Sigmoid colon (tissue), 4 donors: ENCODE results near the gene GOLGA7B.

Experiments used
- POLR2AphosphoS5 ChIP-seq, 4 donors: sonication (generic); formaldehyde crosslinking; IDR thresholded peaks; one replicate each; pipeline ENCODE4 v1.6.1; 2017; ENCODE audit warnings: antibody characterized with exemption in 4 of 4
- TF ChIP-seq, protein P1 (sequence below), 4 experiments: fragments of 450-650 bp in 3 of 4; fragments of 200-600 bp in 1 of 4; IDR thresholded peaks; one replicate each; pipeline ENCODE4 v1.5.1; 2016 to 2019; ENCODE audit warnings: antibody characterized with exemption in 4 of 4, mild to moderate bottlenecking in 3 of 4, moderate library complexity in 2 of 4

DNA sequence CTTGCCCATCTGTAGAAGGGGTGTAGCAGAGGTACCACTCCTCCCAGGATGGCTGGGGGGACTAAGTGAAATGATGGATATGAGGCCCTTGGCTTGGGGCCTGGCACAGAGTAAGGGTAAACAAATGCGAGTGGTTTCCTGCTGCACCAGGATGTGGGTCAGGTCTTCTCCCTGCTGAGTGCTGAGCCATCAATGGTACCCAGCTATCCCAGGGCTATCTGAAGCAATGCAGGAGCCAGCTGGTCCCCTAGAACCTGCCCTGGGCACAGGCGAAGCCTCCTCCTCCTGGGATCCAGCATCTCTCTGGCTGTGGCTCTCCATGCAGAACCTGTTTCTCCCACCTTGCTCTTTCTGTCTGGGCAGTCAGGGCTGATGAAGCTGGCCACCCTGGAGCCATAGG, 20.9 kb upstream of the GOLGA7B start:
- TF ChIP-seq, protein P1, sequence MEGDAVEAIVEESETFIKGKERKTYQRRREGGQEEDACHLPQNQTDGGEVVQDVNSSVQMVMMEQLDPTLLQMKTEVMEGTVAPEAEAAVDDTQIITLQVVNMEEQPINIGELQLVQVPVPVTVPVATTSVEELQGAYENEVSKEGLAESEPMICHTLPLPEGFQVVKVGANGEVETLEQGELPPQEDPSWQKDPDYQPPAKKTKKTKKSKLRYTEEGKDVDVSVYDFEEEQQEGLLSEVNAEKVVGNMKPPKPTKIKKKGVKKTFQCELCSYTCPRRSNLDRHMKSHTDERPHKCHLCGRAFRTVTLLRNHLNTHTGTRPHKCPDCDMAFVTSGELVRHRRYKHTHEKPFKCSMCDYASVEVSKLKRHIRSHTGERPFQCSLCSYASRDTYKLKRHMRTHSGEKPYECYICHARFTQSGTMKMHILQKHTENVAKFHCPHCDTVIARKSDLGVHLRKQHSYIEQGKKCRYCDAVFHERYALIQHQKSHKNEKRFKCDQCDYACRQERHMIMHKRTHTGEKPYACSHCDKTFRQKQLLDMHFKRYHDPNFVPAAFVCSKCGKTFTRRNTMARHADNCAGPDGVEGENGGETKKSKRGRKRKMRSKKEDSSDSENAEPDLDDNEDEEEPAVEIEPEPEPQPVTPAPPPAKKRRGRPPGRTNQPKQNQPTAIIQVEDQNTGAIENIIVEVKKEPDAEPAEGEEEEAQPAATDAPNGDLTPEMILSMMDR (IDR thresholded peaks at IDR 0.05): no peak
- TF ChIP-seq POLR2AphosphoS5 (IDR thresholded peaks at IDR 0.05): no peak
